GM13976 (cell line): ENCODE results near the gene EDEM3.

Experiments used
- DNase-seq: peaks from one replicate; pipeline ENCODE4 v3.0.0; 2012; ENCODE audit warnings: low spot score
- CTCF ChIP-seq: IDR thresholded peaks from 2 replicates; pipeline ENCODE4 v1.5.1; 2012; ENCODE audit warnings: borderline replicate concordance, mild to moderate bottlenecking; ENCODE audit not compliant: insufficient read depth; ENCODE audit errors: extremely low read depth, missing control alignments, control extremely low read depth
- in situ Hi-C: fragments of 300-500 bp; cut with MboI; formaldehyde crosslinking; loops from one replicate; pipeline ENCODE4 v1.12.0; 2022; ENCODE audit warnings: low sequenced_read_pairs, mixed read lengths, inconsistent platforms; ENCODE audit not compliant: unreplicated experiment

EDEM3 gene

DNA sequence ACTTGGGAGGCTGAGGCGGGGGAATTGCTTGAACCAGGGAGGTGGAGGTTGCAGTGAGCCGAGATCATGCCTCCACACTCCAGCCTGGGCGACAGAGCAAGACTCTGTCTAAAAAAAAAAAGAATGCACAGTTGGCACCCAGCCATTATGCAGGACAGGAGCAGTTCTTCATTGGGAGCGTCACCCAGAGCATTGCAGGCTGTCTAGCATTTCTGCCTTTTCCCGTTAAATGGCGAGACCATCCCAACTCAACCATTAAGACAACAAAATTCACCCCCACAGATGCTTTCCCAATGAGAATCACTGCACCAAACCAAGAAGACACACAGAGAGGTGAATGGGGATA is 105.8 kb downstream of the EDEM3 start:
- in situ Hi-C loops, result no loop called here
- no peak for DNase-seq
- no peak for TF ChIP-seq CTCF

DNA sequence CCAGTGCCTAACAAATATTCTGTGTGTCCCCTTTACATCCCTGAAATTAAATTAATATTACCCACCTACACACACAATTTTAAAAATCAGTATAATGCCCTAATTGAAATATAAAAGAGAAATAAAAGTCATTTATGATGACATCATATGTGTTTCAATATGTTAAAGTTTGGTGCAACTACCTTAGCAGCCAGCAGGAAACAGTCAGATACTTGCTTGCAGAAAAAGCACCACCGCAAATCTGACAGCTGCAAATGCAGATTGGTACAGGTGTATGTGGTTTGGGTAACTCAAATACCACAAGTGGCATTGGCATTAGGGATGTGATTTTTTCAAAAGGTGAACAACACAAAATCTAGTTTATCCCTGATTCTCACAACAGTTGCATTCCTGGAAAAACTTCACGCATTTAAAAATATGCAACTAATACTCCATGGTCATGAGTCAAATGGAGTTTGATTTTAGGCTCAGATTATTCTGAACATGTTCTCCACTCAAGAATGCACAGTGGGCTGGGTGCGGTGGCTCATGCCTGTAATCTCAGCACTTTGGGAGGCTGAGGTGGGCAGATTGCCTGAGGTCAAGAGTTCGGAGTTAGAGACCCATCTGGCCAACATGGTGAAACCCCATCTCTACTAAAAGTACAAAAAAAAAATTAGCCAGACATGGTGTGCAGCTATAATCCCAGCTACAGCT is 106.3 kb downstream of the EDEM3 start:
- TF ChIP-seq CTCF, result no peak
- no peak for DNase-seq
- in situ Hi-C loops, result no loop called here

- no peak for TF ChIP-seq CTCF
- DNase-seq, result no peak
- in situ Hi-C loops, result no loop called here
Measured at GRCh38 chr1:184647471-184647870, 107.2 kb downstream of the EDEM3 start.

DNA sequence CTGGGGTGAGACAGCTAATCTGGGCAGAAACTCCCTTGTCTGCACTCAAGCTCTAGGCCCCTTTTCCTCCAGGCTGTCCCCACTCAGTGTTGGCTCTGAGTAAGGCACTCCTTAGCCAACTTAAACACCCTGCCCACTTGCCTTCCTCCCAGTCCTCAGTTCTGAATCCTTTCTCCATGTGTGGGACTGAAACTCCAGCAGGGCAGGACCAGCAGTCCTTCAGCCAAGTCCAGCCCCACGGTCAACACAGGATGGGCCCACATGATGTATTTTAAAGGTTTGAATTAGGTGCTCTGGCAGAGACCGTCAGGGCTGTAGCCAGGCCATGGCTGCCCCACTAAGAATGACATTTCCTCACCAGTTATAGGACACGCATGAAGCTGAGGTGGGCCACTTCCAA is 107.8 kb downstream of the EDEM3 start:
- no peak for TF ChIP-seq CTCF
- in situ Hi-C loops, result no loop called here
- no peak for DNase-seq

DNA sequence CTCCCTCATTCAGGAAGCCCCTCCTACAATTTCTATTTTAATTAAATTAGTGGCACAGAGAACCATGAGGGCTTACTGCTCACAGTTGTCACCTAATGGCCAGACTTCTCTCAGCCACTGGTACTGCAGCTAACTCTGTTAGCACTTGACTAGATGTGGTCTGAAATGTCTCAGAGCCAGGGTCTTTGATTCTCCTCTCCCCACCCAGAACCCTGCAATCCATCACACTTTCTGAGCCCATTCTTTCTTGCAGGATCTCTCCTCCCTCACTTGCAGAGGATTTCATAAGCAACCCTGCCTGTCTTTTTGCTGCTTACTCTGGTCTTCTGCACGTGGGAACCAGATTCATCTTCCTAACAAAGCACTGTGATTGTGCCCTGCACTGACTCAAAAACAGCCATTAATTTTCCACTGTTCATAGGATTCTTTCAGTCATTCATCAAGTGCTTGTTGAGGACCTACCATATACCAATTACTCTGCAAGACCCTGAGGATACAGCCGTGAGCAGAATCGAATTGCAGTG is 108.4 kb downstream of the EDEM3 start:
- in situ Hi-C loops, result no loop called here
- TF ChIP-seq CTCF, result no peak
- DNase-seq, result no peak

DNA sequence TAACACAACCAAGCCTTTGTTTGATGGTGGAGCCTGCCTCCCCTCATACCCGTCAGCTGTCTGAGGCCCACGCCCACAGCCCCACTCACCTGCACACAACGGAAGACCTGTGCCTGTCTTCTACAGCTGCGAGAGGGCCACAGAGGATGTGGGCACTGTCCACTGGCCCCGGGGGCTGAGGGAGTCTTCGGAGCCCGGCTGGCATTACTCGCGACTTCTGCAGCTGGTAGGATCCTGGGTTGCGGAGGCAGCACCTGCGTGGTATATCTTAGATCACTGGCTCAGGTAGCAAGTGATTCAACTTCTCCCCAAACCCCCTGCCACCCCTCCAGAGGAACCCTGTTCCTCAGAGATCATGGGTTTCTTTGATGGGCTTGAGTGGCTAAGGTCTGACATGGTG is 109.9 kb downstream of the EDEM3 start:
- TF ChIP-seq CTCF, result no peak

More for the DNA sequence above, 109.9 kb downstream of the EDEM3 start:
- no peak for DNase-seq
- in situ Hi-C loops, result no loop called here
